GM19455 (cell line): ENCODE measurements around the gene WDR88.
"Not testable (repeated sequence)": the region's sequence is repeated elsewhere in the genome, so short reads cannot be mapped to it uniquely, and the experiment has no call there.

ENCODE experiments used
- ATAC-seq: cut with Tn5 transposase; IDR thresholded peaks from one replicate; pipeline ENCODE4 v1.9.1; 2021; ENCODE audit not compliant: unreplicated experiment

The WDR88 gene

GRCh38 chr19:33210266-33210940 is 78.5 kb downstream of the WDR88 start:
- ATAC-seq, result no peak

DNA sequence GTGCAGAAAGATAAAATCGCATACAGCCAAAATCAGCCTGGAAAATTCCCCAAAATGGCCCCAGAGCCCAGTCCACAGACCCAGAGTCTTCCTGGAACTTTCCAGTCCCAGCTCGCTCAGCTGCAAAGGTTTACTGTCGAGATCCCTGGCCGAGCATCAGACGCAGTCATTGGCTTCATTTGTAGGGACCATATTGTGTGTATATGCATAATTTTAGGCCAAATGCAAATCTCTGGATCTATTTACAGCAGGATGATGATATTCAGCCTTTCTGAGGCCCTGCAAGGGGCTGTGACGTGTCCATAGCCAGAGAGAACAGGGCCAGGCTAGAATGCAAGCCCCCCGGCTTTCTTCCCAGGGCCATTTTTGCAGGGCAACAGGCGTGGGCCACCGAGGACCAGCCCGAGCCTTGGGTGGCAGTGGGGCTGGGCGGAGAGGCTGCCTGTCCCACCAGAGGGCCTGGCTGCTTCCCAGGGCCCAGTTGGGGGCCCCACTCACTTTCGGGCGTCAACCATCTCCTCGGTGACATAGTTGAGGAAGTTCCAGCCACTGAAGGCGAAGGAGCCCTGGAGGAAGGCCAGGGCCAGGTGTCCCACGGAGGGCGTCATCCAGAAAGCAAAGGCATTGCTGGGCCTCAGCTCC is 80.0 kb downstream of the WDR88 start:
- ATAC-seq, result no peak

DNA sequence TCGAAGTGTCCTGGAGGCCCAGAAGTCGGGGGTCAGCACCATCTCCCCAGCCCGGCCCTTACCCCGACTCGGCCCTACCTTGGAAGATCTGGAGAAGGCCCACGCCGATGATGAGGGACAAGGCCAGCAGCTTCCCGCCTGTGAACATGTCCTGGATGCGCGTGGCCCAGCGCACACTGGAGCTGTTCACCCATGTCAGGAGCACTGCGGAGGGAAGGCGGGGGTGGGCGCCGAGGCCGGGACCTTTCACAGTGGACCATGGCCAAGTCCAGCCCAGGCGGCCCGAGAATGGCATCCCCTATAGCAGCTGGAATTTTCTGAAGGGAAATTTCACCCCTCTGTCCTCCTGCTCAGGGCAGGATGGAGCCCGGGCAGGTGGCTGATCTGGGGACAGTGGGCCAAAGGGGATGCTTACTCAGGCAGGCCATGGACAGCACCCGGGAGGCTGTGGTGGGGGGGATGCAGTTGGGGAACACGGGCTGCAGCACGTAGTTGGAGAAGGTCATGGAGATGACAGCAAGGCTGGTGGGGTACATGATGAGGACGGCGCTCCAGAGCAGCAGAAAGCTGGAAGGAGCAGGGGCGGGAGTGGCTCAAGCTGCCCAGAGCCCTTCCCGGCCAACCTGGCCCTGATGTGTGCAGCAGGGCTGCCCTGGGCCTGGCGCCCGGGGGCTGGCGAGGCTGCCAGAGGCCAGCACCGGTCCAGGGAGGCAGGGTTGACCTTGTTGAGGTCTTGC is 80.7 kb downstream of the WDR88 start:
- ATAC-seq, result no peak

DNA sequence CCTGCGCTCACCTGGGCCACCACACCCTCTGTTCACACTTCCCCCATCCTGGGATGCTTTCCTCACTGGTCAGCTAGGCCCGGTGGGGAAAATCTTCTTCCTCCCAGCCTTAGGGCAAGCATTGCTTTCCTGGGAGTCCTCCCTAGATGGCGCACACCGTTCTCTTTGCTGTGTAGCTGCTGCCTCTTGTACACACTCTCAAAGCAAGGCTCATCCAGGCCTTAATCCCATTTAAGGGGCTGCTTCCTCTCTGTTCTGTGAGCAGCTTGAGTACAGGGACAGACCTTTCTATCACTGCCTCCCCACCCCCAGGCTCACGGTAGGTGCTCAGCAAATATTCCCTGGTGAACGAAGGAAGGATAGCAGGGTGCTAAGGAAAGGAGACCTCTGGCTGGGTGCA is 82.7 kb downstream of the WDR88 start:
- ATAC-seq, result no peak

- ATAC-seq, result no peak
Observed at GRCh38 chr19:33215438-33216197, 83.7 kb downstream of the WDR88 start.

DNA sequence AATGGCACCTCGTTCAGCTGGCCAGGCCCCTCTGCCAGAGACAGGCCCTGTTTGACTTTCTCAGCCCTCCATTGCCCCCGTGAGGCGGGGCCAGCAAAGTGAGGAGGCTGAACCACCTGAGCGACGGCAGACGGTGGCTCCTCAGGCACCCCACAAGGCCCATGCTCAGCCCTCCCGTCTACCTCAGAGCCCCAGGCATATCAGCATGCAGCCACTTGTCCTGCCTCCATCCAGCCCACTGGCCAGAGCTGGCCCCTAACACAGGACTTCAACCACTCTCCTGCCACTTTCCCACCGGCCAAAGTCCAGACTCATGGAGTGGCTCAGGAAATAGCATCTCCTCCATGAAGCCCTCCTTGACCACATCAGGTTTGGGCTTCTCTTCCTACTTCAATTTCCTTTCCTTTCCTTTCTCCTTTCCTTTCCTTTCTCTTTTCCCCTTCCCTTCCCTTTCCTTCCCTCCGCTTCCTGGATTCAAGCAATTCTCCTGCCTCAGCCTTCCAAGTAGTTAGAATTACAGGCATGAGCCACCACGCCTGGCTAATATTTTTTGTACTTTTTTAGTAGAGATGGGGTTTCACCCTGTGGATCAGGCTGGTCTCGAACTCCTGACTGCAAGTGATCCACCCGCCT is 84.4 kb downstream of the WDR88 start:
- no peak for ATAC-seq

DNA sequence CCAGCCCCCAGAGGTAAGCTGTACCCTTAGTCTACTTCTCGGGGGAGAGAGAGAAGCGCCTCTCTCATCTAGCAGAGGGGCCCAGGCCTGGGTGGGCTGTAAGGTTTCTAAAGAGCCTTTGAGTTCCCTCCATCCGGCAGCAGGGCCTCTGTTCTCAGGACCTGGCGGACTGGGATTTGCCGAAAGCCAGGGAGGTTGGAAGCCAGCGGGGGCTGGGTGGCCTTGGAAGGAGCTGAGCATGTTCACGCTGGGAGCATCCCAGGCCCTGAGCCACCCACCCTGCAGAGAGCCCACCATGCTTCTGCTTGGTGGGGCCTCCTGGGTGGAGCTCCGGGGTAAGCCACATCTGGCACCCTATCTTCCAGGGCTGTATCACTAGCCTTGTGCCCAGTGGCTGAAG is 86.0 kb downstream of the WDR88 start:
- no peak for ATAC-seq

DNA sequence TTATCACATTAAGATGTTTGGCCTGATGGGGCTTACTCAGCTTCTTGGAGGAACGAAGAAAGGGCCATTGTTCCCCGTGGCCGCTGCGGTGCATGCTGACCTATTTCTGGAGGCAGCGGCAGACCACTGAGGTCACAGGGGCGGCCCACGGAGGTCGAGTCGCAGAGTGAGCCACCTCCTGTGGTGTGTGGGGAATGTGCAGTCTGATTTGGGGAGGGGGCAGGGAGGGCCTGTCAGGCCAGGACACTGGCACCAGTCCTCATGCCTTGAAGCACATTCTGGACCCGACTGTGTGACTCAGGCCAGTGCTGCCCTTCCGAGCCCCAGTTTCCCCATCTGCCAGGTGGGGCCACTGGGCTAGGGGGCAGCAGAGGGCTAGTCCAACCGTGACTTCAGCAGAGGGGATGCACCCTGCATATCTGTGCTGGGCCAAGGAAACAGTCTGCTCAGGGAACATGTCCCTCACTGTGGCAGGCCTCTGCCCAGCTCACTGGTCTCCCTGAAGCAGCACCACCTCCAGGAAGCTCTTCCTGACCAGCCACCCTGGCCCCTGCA is 87.4 kb downstream of the WDR88 start:
- ATAC-seq, result no peak

GRCh38 chr19:33220115-33220514 is 88.2 kb downstream of the WDR88 start:
- ATAC-seq, result no peak

DNA sequence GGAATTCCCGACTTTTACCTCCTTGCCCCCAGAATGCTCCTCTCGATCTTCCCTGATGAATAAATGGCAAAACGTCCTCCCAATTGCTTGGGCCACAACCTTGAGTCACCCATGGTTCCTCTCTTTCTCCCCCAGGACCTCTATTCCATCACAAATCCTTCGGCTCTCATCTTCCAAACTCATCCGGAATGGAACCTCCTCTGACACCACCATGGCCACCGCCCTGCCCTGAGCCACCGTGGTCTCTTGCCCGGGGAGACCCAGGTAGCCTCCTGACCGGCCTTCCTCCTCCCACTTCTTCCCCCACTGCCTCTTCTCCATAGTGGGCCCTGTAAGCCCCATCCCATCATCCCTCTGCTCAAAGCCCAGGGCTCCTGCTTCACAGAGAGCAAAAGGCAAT is 88.8 kb downstream of the WDR88 start:
- ATAC-seq, result no peak

DNA sequence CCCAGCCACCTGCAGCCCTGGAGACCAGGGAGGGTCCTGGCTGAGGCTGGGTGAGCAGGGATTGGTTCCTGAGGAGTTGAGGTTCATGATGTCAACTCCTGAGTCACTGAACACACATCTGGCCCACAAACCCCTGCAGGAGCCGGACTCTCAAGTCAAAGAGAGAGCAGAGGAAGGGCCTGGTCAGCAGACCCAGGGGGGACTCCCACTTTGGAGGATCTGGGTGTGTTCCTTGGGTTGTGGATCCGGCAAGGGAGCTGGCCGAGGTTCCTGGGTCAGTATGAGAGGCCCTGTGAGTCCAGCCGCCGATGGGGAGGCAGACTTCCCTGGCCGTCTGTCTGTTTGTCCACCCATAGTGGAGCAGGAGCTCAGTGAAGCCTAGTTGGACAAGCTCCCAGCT is 89.7 kb downstream of the WDR88 start:
- ATAC-seq, result no peak

DNA sequence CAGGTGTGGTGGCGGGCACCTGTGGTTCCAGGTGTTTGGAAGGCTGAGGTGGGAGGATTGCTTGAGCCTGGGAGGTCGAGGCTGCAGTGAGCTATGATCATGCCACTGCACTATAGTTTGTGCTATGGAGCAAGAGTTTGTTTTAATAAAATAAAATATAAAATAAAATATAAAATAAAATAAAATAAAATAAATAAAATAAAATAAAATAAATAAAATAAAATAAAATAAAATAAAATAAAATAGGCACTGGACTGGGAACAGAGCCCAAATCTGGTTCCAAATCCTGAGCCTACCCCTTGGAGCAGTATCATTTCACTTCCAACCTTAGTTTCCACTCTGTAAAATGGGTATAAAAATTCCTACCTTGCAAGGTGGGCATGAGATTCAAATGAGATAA is 90.3 kb downstream of the WDR88 start:
- ATAC-seq, result not testable (repeated sequence)

- no peak for ATAC-seq
Observed at GRCh38 chr19:33224694-33225457, 93.0 kb downstream of the WDR88 start.
